ENCODE data around the gene NKX1-1.
"Not testable (repeated sequence)": the region's sequence is repeated elsewhere in the genome, so short reads cannot be mapped to it uniquely, and the experiment has no call there.

NKX1-1 gene

DNA sequence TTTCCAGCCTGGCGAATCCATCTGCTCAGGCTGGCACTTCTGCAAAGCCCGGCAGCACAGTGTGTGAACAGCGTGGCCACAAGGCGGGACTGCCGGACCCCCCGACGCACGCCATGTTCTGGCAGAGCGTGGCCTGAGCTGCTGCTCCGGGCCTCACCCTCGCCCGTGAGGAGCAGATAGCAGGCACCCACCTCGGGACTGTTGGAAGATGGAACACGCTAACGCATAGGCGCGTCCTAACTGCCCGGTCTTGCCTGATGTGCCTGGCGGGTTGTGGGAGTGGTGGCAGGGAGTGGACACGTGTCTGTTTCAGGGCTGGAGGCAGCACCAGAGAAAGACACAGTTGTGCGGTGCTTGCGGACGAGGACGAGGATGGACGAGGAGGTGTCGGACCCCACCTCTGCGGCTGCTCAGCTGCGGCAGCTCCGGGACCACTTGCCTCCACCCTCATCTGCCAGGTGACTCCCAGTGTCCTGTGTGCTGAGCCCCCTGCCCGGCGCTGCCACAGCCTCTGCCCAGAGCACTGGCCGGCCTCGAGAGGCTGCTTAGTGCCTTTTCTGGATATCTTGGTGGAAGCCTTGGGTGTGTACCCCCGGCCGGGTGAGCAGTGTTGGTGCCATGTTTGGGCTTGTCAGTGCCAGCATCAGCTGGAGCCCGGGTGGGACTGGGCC, 31.1 kb downstream of the NKX1-1 start:
- in situ Hi-C loops (cut with MboI; ENCODE audit: low sequenced_read_pairs): no loop called here

DNA sequence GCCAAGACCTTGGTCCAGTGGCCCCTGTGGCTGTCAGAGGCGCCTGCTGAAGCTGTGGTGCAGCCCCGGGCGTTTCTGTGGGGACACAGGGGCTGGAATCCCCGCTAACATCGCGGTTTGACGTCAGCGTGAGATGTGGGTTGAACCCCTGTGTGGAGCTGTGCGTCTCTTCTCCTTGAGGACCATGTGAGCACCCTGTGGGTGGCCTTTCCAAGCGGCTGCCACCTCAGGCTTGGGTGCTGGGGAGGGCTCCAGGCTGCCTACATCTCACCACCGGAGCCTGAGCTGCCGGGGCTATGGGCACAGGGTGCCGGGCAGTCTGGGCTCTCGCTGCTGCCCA, 31.6 kb downstream of the NKX1-1 start:
- in situ Hi-C loops (cut with MboI; ENCODE audit: low sequenced_read_pairs): no loop called here

DNA sequence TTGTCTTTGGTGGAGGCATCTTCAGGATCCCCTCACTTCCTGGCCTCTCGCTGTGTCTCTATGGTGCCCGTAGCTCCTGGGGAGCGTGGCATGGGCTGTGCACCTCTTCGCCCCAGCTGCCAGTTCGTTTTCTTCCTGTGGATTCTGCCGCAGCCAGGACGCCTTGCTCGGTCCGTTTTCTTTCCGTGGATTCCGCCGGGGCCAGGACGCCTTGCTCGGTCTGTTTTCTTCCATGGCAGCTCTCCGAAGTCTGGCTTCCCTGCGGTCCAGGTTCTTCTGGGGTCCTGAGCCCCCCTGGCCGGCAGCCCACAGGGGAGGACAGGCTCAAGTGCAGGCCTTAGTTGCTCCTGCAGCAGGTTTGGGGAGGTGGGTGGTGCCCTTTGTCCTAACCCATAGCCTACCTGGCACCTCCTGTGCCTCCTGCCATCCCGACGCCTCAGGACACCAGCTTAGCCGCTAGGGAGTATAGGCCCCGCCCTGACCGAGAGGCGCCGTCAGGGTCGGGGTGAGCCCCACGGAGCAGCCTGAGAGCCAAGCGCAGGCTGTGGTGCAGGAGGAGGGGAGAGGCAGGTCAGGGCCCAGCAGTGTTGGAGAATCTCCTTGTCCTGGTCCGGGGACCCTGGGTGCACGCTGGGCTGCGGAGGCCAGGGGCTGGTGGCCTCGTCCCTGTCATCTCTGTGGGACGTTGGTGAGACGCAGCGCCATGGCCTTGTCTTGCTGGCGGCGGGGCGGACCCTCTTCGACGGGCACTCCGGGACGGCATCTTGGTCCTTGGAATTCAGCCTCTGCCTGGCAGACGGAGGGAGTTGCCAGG, 32.1 kb downstream of the NKX1-1 start:
- in situ Hi-C loops (cut with MboI; ENCODE audit: low sequenced_read_pairs): no loop called here

DNA sequence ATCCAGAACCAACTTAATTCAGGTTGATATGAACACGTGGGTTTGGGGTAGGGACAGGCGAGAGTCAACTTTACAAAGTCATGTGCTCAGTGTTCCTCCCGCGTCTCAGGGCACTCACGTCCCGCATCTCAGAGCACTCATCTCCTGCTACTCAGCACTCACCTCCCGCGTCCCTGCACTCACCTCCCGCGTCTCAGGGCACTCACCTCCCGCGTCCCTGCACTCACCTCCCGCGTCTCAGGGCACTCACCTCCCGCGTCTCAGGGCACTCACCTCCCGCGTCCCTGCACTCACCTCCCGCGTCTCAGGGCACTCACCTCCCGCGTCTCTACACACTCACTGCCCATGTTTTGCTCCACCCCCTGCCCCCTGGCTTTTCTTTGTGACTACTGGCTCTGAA, 33.7 kb downstream of the NKX1-1 start:
- in situ Hi-C loops (cut with MboI; ENCODE audit: low sequenced_read_pairs): not testable (repeated sequence)

DNA sequence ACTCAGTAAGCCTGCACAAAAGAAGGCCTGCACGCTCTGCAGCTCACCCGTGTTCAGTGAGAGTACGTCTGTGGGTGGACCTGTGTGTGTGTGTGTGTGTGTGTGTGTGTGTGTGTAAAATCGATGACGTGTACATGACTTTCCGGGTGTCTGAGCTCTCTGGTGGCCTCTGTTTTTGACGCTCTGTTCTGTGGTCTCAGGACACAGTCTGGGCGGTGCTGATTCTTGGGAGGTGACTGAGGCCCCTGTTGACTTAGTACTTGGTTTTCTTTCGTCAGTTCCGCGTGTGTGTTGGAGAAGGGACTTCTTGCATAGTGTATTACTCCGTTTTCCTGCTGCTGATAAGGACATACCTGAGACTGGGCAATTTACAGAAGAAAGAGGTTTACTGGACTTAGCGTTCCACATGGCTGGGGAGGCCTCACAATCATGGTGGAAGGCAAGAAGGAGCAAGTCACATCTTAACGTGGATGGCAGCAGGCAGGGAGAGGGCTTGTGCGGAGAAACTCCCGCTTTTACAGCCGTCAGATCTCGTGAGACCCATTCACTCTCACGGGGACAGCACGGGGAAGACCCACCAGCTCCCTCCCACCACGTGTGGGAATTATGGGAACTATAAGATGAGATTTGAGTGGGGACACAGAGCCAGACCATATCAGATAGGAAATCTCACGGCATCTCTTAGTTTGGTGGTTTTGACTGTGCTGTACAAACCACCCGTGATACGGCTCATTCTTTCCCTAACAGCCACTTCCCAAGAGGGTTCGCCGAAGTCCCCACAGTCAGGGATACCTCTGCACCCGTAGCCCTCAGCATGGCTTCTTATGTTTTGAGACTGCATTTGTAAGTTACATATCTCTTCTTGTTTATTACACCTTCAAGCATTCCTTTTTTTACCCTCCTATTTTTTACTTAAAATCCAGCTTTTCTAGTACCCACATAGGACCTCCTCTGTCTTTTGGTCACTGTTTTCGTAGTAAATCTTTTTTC, 34.8 kb downstream of the NKX1-1 start:
- in situ Hi-C loops (cut with MboI; ENCODE audit: low sequenced_read_pairs): no loop called here

DNA sequence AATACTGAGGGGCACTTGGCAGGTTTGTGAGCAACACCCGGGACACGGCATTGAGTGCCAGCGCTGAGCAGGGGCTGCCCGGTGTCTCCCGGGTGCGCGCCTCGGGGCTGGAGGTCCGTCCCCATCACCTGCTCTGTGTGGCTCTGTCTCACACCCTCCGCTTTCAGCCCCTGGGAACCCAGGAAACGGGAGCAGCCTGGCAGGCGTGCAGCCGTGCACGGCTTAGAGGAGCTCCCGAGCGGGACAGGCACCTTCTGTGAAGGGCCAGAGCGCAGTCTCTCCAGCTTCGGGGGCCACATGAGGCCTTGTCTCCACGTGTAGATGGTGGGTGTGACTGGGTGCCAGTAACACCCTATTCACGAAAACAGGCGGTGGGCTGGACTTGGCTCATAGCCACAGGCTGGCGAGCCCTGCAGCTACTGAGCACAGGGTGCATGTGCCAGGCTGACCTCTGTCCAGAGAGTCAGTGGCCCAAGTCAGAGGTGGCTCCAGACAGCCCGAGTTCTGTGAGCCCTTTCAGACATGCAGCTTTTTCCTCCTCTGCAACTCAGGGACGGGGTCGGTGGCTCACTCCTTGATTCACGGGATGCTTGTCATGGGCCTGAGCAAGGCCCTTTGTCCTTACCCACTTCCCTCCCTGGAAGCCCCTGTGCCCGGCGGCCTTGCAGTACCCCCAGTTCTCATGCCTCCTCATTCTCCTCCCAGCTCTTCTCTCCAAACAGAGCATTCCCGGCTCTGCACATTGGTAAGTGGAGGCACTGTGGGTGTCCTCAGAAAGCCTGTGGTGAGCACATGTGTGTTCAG, 35.7 kb downstream of the NKX1-1 start:
- in situ Hi-C loops (cut with MboI; ENCODE audit: low sequenced_read_pairs): no loop called here

DNA sequence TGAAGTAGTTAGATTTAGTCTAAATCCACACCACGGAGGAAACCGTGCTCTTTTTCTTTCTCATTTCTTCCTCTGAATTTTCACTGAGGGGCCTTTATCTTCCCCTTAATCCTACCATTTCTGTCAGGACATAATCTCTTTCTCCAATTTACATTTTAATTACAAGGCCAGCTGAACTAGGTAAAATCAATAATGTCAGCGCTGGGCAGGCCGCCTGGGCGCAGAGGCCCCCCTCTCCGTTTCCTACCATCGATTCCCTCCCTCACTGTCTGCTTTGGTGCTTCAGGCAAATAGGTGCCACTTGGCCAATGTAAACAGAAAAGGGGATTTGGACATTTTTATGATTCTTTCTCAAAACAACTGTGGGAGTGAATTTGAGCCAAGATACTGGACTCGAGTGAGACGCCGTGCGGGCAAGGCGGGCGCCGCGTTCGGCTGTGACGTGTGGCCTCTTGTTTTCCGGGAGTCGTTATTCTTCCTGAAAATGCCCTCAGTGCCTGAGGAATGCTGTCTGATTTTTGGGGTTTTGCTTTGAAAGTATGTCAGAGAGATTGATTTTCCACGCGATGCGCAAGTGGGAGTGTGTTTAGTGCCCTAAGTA, 36.7 kb downstream of the NKX1-1 start:
- in situ Hi-C loops (cut with MboI; ENCODE audit: low sequenced_read_pairs): no loop called here

DNA sequence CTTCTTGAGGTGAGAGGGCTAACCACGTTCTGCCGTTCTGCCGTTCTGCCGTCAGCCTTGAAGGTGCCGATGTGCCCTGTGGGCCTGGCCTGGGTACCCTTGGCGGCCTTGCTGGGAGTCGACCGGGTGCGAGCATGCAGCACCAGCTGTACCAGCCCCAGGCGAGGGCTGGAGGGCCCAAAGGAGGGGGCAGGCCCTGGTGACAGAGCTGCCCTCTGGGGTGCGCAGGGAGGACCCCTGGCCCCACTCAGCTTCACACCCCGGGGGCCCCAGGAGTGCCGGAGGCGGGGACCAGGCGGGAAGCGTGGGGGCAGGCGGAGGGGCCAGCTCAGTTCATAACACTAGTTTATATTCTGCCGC, 37.2 kb downstream of the NKX1-1 start:
- in situ Hi-C loops (cut with MboI; ENCODE audit: low sequenced_read_pairs): no loop called here

DNA sequence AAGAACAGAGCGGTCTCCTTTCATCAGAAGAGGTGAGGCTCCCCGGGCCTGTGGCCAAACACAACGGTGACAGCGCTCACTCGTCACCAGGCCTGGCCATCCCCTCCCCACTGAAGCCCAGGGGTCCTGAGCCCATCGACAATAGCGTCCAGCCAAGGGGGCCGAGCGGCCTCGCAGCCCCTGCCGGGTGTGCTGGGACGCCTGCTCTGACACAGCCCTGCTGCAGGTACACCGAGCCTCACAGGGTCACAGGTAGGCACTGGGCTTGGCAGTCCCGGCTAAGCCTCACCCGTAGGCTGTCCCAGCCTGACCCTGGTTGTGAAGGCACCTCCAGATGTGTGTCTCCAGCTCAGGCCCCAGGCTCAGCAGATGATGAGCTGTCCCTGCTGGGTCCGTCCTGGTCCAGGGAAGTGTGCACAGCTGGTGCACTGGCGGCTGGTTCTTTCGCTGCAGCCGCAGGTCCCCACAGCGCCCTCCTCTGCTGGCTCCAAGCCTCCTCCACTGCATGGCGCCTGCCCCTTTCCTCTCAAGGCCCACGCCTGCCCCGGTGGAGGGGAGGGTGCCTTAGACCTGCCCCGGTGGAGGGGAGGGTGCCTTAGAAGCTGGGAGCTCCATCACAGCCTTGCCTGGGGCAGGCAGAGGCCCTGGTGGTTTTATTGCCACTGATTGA, 37.7 kb downstream of the NKX1-1 start:
- in situ Hi-C loops (cut with MboI; ENCODE audit: low sequenced_read_pairs): no loop called here

DNA sequence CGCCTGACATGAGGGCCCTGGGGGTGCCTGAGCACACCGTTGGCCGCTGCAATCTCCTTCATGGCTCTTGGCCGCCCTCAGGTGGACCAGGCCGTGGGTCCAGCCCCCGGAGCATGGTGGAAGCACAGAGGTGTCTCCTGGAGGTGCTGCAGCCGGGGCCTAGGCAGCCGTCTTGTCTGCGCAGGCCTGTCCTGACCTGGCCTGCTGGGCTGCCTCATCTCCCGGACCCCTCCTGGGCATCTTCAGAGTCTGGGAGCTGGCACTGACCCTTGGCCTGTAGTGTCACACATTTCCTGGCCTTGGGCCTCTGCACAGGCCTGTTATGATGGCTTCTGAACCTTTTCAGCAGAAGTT, 38.3 kb downstream of the NKX1-1 start:
- in situ Hi-C loops (cut with MboI; ENCODE audit: low sequenced_read_pairs): no loop called here

DNA sequence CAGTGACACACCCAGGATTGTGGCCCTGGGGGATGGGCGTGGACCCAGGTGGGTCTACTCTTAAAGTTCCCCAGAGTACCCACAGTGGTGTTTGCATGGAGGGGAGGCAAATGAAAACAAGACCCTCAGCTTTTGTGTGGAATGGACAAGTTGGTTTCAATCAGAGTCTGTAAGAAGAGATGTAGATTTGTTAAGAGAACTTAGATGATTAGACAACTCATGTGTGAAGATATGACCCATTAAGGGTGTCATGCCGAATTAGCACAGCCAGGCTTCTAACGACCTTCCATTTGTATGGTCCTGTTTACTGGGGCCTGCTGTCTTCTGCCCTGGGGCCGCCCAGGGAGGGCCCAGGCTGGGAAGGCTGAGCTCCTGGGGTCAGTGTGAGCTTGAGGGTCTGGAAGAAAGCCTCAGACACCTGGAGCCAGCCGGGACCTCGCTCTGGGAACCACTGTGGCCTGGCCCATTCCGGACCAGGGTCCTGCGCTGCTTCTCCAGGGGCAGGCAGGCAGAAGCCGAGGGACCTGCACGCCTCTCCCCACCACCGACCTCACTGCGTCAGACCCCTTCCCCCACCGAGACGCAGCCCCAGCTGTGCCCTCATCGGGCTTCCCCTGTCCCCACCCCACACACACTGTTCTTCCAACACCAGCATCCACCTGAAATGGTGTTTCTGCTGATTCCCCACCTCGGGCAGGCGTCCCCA, 38.9 kb downstream of the NKX1-1 start:
- in situ Hi-C loops (cut with MboI; ENCODE audit: low sequenced_read_pairs): no loop called here

DNA sequence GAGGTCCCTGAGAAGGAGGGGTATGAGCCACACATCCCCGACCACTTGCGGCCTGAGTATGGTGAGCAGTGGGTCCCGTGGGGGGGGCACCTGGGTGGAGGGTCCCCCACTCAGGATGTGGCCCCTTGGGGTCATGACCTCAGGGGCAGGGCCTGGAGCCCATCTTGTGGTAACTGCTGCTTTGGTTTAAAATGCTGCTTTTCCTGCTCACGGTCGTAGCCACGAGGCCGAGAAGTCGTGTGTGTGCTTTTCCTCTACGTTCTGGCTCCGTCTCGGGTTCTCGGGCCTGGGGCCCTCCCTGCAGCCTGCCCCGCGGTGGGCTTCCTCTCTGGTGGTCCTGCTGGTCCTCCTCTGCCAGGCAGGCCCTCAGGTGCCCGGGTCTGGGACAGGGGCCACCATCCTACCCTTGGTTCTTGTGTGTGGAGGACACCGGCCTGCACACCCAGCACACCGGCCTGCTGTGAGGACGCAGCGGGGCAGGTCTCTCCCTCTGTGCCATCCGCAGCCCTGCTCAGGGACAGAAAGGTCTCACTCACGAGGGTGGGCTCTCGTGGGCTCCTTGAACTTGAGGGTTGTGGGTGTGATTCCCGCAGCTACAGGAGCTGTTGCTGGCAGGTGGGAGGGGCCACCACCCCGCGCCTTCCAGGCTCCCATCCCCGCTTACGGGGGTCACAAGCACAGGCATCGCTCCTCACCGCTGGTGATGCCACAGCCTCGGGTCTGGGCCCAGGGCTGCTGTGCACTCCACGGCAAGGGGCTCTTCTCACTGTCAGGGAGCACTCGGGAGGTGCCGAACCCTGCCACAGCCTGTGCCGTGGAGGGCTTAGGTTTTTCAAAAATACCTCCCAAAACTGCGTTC, 39.6 kb downstream of the NKX1-1 start:
- in situ Hi-C loops (cut with MboI; ENCODE audit: low sequenced_read_pairs): no loop called here

DNA sequence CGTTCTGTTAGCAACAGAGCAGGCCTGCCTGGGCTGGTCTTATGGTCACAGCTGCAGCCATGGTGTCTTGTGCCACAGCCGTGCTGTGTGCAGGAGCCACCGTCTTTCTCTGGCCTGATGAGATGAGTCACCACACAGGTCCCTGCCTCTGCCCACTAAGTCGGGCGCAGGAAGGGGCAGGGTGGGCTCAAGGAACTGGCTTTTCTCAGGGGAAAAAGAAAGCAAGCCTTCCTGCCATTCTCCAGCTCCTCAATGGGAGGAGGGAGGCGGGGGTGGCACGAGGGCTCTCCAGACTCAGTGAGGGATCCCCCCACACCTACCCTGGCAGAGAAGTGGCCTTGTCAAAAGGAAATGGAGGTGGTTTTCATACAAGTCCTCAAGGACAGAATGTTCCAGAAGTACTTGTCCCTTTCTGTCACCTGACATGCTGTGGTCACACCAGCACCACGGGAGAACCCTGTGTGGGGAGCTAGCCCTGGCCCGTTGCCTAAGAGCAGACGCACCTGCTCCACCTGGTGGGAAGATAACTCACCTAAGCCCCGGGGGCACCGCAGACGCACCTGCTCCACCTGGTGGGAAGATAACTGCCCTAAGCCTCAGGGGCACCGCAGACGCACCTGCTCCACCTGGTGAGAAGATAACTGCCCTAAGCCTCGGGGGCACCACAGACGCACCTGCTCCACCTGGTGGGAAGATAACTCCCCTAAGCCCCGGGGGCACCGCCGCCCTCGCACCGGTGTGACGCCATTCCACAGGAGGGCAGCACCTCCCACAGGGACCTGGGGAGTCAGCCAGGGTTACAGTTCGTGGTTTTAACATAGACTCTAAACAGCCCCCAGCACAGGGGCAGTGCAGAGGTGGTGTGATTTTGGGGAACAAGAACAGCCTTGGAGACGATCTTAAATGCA, 40.7 kb downstream of the NKX1-1 start:
- in situ Hi-C loops (cut with MboI; ENCODE audit: low sequenced_read_pairs): no loop called here

DNA sequence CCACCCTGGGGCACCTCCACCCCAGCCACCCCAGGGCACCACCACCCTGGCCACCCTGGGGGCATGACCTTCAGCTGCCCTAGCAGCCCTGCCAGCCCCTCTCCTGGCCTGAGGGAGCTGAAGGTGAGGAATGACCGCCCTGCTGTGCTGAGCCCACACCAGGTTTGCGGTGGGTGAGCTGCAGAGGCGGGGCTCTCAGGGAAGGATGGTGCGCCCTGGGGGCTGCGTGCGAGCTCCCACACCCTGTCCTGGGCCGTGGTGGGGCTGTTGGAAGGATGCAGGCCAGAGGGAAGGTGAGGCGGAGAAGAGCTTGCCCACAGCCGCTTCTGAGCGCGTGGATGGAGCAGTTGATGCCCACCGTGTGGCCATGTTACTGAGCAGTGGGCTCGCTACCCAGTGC, 41.5 kb downstream of the NKX1-1 start:
- in situ Hi-C loops (cut with MboI; ENCODE audit: low sequenced_read_pairs): no loop called here

DNA sequence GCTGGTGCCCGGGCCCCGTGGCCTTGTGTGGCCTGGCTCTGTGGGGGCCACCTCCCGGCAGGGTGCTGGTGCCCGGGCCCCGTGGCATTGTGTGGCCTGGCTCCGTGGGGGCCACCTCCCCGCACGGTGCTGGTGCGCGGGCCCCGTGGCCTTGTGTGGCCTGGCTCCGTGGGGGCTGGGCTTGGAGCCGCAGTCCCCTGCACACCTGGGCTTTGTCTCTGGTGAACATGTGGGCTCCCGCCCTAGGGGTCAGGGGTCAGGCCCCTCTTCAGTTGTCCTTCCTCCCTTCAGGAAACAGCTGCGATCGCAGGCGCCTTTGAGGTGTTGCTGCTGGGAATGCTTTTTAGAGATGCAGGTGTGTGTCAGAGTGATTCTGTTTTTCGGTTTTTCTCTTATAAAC, 42.0 kb downstream of the NKX1-1 start:
- in situ Hi-C loops (cut with MboI; ENCODE audit: low sequenced_read_pairs): no loop called here

DNA sequence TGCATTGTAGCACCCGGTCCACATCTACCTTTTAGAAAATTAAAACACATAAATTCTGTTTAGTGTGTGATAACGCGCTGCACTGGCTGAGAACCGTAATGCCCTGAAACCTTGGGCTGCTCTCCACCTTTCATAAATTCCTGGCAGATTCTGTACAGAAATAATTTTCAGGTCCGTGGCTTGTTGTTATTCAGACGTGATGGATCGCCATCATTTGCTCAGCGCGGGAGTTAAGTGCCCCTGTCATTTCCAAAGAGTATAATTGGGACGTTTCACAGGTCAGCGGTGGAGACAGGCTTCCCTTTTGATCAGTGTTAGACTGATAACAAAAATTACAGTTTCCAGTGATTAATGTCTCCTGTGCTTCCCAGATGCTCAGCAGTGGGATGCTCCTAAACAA, 42.7 kb downstream of the NKX1-1 start:
- in situ Hi-C loops (cut with MboI; ENCODE audit: low sequenced_read_pairs): no loop called here

DNA sequence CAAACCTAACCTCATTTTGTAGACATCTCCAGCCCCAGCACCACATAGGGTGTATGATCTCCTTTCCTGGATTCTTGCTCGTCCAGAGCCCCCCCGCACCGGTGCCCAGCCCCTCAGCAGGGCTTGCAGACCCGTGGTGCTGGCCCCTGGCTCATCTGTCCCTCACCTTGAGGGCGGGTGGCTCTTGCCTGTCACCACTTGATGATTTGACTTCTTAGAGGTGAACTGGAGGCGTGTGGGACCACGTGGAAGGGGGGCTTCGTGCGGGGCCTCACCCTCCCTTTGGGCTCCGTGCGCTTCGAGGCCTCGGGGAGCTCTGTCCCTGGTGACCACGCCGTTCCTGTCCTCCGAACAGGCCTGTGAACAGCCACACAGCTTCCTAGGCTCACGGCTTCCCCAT, 43.7 kb downstream of the NKX1-1 start:
- in situ Hi-C loops (cut with MboI; ENCODE audit: low sequenced_read_pairs): no loop called here

Data from HL-60/S4 treated with retinoic acid at 250 ng/mL for 4 days and 3 days (cell line).